NCI-H774 (cell line): Measurements from ENCODE around the gene MBIP.
A peak's percentile ranks its signal among the peaks of the same experiment; 100 is the strongest.
"Not testable (repeated sequence)": the region's sequence is repeated elsewhere in the genome, so short reads cannot be mapped to it uniquely, and the experiment has no call there.

Experiments
- DNase-seq: peaks from one replicate; lab custom pipeline; 2025; lab: John Stamatoyannopoulos, UW

The MBIP gene

GRCh38 chr14:36320200-36320896 is at the start of gene MBIP:
MBIP (minus strand) TSS chr14:36320637; CDS start chr14:36320588, 49 bp downstream.
- DNase-seq: peak; percentile 98

- peak; percentile 53 for DNase-seq
Measured at GRCh38 chr14:36367985-36368774, 47.7 kb upstream of the MBIP start.

GRCh38 chr14:36365766-36366165 is 45.3 kb upstream of the MBIP start:
- no peak for DNase-seq

GRCh38 chr14:36363704-36364103 is 43.3 kb upstream of the MBIP start:
- DNase-seq: no peak

GRCh38 chr14:36362648-36363047 is 42.2 kb upstream of the MBIP start:
- peak; percentile 12 for DNase-seq

- DNase-seq: no peak
Measured at GRCh38 chr14:36361210-36361853, 40.9 kb upstream of the MBIP start.

- DNase-seq: no peak
Measured at GRCh38 chr14:36356862-36357261, 36.4 kb upstream of the MBIP start.

GRCh38 chr14:36346052-36346451 is 25.6 kb upstream of the MBIP start:
- DNase-seq: peak; percentile 60

GRCh38 chr14:36344211-36344610 is 23.8 kb upstream of the MBIP start:
- no peak for DNase-seq

GRCh38 chr14:36341811-36342210 is 21.4 kb upstream of the MBIP start:
- not testable (repeated sequence) for DNase-seq

- DNase-seq: no peak
Measured at GRCh38 chr14:36340276-36340890, 19.9 kb upstream of the MBIP start.

- DNase-seq: no peak
Measured at GRCh38 chr14:36339816-36340215, 19.4 kb upstream of the MBIP start.

GRCh38 chr14:36333119-36333518 is 12.7 kb upstream of the MBIP start:
- DNase-seq: no peak

GRCh38 chr14:36327573-36327972 is 7.1 kb upstream of the MBIP start:
- not testable (repeated sequence) for DNase-seq

- no peak for DNase-seq
Measured at GRCh38 chr14:36325853-36326252, 5.4 kb upstream of the MBIP start.

- no peak for DNase-seq
Measured at GRCh38 chr14:36324897-36325296, 4.5 kb upstream of the MBIP start.

- DNase-seq: no peak
Measured at GRCh38 chr14:36320897-36321381, 502 bp upstream of the MBIP start.

GRCh38 chr14:36319899-36320199 is 588 bp downstream of the MBIP start:
- no peak for DNase-seq

GRCh38 chr14:36317650-36318049 is 2.8 kb downstream of the MBIP start:
- no peak for DNase-seq

- peak; percentile 51 for DNase-seq
Measured at GRCh38 chr14:36316131-36316530, 4.3 kb downstream of the MBIP start.

- DNase-seq: no peak
Measured at GRCh38 chr14:36315159-36315853, 5.1 kb downstream of the MBIP start.

GRCh38 chr14:36313898-36314297 is 6.5 kb downstream of the MBIP start:
- no peak for DNase-seq
